Stimulated activated CD4-positive, alpha-beta T cell treated with anti-CD3 and anti-CD28 coated beads, Interleukin-12 subunit alpha, Interleukin-12 subunit beta, amount 100 ng/mL, for 4 hours (primary cell): Measurements from ENCODE around the gene STAT6.

ENCODE experiments used
- DNase-seq: peaks from one replicate; pipeline ENCODE4 v3.0.0-alpha.2; 2020

The STAT6 gene

DNA sequence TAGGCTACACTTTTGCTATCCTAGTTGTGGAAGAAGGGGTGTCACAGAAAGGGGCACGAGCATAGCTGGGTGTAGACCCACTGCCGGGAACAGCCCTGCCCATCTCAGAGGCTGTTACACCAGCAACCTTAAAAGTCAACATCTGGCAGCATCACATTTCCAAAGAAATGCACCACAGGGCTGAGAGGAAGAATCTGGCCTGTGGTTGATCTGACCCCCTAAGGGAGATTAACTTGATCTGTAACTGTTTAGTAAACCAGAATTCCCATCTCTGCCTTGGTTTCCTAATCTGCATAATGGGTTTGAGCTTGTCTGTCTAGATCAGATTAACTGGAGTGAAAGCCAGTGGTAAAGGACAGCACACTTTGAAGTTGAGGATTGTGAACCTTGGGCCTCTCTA lies 34.9 kb upstream of the STAT6 start:
- no peak for DNase-seq

DNA sequence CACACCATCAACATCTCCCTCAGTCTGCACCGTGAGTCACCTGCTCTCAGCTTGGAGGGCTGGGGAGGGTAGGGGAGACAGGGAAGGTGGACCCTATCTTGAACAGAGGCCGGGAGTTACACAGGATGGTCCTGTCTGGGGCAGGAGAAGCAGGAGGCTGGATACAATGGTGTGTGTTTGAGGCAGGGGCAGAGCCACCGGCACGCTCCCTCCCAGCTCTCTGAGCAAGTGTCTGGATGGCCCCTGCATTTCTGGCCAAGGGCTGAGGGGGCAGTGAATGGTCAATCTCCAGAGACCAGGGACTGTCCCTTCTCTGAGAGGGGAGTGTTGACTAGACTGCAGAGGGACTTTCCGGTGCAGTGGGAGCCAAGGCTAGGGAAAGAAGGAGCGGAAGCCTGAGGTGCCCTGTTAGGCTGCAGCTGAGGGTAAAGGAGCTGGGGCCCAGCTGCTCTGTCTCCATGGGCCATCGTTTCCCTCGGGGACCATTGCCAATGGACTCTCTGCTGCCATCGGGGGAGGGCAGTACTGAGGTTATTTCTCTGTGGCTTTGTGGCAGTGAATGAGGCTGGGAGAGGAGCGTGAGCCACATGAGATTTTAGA lies 34.4 kb upstream of the STAT6 start:
- DNase-seq = no peak

DNA sequence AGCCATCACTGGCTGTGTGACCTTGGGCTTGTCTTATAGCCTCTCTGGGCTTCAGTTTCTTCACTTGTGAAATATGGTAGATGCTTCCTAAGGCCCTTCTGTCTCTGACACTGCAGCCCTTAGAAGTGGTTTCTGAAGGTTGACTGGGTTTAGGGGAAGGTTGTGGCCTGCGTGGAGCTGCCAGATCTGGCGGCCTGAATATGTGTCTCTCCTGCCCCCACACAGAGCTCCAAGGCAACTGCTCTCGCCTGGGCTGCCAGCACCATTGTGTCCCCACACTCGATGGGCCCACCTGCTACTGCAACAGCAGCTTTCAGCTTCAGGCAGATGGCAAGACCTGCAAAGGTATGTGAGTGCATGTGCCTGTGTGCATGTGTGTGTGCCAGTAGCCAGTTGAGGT lies 32.3 kb upstream of the STAT6 start:
- DNase-seq = no peak

DNA sequence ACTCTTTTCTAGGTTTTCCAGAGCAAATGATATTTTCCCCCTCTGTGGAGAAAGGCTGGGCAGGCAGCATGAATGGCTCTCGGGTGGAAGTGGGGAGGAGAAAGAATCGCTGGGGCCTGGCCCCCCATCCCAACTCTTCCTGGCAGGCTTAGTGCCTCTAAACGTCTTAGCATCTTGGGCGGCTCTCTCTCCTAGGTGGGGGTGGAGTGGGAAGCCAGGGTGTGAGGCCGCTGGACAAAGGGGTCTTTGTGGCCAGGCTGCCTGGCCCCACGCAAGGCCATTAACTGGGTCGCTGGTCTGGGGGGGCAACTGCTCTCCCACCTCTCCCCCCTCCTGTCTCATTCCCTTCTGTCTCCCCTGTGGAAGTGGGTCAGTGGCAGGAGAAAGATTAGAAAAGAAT lies 31.6 kb upstream of the STAT6 start:
- no peak for DNase-seq

DNA sequence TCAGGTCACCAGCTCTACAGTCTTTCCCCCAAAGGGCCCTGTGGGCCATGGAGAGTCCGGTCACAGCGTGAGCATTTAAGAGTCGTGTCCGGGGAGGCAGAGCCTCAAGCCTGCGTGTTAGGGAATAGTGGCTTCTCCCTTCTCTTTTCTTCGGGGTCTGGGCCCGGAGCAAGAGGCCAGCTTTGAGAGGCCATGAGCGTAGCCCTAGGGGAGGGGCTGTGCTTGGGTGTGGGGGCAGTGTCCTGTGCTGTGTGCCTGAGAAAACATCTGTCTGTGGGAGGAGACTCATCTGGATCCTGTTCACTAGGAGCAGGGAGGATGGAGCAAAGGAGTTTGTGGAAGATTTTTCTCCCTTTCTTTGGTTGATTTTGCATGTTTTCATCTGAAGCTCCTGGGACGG lies 31.0 kb upstream of the STAT6 start:
- DNase-seq = no peak

DNA sequence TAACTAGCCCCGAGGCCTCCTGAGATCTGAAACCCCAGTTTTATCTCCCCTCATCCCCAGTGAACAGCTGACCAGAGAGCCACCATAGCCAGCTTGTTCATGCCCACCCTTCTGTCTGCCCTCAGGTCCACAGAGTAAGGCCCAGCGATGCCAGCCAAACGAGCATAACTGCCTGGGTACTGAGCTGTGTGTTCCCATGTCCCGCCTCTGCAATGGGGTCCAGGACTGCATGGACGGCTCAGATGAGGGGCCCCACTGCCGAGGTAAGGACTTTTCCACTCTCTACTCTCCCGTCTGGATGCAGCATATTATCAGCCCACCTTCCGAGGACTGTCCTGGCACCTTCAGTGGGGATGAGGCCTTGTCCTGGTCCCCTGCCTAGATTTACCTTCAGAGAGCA lies 30.1 kb upstream of the STAT6 start:
- DNase-seq = no peak

DNA sequence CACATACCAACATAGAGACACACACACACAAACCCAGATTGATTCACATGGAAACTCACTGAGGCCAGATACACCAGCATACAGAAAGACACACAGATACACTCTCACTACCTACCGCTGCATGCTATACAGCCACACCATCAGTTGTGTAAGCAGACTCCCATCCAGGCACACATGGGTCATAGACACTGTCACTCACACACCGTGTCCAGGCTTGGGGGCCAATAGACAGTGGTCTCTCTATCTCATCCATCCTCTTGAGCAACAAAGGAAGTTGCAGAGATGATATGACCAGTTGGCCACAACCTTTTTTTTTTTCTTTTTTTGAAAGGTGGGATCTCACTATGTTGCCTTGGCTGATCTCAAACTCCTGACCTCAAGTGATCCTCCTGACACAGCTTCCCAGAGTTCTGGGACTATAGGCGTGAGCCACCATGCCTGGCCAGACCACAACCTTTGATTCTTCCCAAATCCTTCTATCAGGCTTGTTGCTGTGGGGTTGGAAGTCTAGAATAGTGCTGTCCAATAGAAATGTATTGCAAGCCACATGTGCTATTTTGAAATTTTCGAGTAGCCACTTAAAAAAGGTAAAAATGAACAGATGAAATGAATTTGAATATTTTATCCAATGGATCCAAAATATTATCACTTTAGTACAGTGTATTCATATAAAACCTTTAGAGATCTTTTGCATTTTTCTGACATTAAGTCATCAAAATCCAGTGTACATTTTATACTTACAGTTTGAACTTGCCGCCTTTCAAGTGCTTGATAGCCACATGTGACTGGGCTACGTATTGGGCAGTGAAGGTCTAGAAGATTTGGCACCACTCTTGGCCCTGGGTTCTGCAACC lies 28.9 kb upstream of the STAT6 start:
- no peak for DNase-seq

DNA sequence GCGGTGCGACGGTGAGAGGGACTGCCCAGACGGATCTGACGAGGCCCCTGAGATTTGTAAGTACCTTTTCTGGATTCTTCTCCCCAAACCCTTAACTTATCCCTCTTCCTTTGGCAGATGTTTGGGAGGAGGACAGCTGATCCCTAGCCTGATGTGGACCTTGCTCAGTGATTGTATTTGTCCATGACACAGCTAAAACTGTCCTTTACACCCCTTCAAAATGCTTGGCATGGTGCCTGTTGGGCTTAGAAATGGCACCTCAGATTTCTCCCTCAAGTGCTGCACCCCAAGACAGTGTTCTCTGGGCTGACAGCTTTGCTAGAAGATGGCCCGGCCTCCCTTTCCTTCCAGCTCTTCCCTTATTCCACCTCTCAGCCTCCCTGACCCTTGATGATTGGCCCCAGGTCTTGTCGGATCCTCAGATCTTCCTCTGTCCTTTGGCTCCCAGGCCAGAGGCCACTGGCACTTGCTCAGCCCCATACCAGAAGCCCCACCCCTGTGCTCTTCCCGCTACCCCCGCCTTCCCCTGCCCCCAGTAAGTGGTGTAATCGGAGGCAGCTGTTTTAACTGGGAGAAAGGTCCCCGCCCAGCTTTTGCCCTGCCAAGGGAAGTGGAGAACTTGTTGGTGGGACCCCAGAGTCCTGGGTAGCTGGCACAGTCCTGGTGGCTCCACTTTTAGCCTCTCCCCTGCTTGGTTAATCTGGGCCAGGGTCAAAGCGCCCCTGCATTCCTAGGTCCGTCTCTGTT lies 27.5 kb upstream of the STAT6 start:
- DNase-seq = no peak

DNA sequence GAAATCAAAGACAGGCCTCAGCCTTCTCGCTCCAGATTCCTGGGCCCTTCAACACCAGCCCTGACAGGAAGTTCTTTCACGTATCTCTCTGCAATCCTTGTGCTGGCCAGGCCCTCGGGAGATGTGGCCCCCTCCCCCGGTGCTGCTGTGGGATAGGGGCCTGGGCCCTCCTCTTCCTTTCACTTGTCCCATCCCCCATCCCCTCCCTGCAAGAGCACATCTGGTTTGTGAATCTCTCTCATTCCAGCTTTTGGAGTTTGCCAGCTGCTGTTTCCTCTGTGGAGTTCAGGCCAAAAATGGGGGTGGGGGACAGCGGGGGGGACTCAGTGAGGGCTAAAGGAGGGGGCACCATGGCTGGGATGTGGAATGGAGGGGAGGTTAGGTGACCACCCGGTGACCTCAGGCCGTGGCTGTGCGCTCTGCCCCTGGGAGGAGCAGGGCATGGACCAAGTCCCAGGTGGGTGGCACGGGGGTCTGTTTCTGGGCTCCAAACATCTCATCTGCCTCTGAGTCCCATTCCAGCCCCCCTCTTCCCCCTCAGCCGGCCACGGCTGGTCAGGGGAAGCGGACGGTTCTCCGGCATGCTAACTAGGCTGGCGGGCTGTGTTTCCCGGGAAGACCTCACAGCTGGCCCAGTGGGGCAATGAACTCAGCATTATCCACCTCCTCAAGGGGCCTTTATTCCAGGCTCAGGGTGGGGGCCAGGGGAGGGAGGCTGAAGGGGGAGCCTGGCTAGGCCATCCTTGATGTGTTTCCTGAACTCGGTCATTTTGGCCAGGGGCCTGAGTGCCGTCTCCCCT lies 24.6 kb upstream of the STAT6 start:
- DNase-seq = no peak

DNA sequence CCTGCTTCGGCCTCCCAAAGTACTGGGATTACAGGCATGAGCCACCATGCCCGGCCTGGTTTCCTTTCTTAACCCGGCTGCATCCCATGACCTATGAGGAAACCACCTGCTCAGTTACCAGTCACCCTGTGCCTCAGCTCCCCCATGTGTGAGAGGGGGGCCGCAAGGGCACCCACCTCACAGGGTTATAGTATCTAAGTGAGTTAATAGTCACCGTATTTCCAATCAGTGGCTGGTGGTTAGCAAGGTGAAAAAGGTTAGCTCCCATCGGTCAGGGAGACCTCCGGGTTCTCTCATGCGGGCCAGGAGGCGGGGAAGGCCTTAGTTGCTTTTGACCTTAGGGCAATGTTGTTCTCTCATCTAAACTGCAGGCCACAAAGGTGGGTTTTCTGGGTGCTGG lies 23.8 kb upstream of the STAT6 start:
- no peak for DNase-seq

DNA sequence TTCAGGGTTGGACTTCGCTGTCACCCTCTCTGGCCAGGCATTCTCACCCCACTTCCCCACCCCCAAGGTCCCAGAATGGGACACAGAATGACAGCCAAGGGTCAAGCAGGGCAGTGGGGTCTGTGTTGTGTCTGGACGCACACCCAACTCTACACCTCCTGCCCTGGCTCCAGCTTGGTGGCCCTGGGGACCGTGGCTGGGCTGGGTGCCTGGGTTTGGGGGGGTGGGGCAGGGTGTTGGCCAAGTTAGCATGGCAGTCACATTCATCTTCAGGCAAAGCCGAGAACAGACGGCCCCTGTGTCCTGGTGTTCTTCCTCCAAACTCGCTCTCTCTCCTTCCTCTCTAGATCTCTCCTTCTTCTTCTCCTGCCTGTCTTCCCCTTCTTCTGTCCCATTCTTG lies 22.8 kb upstream of the STAT6 start:
- DNase-seq = no peak

DNA sequence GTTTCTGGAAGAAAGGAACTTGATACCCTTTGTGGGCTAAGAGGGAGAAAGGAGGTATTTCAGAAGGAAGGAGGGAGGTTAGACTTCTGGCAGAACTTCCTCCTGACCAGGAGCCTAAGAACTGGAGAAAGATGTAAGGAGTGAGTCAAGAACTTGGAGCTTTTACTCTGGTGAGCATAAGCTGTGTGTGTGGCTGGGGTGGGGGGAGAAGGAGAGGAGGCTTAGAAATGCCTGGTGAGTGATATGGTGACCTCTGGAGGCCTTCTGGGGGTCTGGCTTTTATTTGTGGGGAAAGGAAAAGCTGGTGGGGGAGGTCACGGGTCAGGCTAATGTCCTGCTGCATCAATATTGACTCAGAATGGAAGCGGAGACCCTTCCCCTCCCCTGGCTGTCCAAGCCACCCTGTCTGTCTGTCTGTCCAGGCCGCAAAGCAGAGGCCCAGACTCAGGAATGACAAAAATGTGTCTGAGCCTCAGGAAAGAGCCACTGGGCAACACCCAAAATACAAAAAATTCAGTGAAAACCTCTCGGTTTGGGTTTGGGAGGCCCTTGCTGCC lies 21.9 kb upstream of the STAT6 start:
- DNase-seq = no peak

DNA sequence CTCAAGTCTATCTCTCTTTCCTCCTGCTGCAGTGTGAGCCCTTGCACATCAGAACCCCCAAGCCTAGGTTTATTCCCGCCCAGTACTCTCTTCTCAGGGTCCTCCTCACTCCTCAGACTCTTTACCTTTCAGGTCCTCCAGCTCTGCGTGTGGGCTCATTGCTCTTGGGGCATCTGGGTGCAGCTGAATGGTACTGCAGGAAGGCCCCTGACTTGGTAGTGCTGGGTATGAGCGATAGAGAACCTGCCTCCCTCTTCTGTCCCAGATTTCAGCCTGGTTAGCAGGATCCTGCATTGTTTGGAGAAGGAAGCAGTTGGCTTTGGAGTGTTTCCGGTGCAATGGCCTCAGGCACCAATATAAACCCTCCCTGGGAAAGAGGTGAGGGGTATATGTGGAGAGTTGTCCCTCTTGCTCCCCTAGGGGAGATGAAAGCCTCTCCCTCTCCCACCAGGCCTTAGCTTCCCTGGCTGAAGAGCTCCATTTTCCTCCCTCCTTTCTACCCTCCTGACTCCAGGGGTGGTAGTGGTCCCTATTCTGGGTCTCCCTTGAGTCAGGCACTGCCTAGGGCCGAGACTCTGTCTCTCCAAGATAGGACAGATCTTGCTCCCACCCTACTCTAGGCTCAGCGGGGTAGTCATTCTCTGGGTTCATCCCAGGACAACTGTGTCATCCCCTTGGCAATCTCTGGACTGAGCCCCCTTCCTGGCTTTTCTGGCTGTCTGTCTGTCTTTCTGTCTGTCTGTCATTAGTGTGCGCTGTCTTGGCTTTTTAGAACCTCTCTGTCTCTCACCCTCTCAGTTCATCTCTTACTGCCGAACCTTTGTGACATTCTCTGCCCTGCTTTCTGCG lies 21.0 kb upstream of the STAT6 start:
- no peak for DNase-seq

DNA sequence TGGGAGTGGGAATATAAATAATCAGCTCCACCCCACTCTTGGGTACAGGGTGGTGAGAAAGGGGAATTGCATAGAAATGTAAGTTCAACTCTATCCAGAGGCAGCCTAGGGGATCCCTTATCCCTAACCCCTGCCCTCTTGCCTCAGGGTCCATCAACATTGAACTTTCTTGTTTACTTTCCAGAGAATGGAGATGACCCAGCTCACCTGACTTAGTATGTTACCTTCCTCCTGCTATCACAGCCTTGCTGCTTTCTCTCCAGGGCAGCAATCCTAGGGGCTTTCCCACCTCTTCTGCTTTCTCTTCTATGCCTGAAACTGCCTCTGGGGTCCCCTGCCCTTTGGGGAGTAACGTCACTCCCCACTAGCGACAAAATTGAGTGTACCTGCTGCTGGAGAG lies 19.8 kb upstream of the STAT6 start:
- no peak for DNase-seq

DNA sequence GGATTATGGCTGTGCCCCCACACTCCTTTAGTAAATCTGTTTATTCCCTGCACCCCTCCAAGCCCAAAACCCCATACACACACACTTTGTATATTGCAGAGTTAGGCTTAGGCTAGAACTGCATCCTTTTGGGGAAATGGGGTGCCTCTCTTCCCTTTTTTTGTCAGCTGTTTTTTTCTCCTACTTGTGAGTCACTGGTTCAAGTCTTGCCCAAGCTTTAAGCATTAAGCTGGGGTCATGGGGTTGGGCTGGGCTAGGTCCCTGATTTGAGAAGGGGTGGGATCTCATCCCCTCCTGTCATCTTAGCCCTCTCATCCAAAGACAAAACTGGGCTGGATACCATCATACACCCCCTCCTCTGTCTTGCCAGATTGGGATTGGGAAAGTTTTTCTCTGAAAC lies 18.7 kb upstream of the STAT6 start:
- no peak for DNase-seq

DNA sequence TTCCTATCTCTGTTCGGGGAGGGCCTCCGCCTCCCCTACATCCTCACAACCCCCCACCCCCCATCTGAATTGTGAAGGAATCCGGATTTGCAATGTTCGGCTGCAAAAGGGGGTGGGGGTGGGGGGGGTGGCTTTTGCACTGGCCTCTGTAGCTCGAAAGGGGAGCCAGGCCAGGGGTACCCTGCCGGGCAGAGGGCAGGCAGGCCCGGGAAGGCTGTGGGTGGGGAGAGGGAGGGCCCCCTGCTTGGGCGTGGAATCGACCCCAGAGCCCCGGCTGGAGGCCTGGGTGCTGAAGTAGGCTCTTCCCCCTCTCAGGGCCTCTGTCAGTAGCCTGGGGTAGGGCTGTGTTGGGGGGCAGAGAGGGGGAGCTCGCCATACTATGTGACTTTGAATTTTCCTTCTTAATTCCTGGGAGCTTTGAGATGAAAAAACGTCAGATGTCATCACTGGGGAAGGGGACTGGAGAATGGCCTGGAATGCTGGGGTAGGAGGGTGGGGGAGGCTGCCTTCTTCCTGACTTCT lies 18.2 kb upstream of the STAT6 start:
- no peak for DNase-seq

DNA sequence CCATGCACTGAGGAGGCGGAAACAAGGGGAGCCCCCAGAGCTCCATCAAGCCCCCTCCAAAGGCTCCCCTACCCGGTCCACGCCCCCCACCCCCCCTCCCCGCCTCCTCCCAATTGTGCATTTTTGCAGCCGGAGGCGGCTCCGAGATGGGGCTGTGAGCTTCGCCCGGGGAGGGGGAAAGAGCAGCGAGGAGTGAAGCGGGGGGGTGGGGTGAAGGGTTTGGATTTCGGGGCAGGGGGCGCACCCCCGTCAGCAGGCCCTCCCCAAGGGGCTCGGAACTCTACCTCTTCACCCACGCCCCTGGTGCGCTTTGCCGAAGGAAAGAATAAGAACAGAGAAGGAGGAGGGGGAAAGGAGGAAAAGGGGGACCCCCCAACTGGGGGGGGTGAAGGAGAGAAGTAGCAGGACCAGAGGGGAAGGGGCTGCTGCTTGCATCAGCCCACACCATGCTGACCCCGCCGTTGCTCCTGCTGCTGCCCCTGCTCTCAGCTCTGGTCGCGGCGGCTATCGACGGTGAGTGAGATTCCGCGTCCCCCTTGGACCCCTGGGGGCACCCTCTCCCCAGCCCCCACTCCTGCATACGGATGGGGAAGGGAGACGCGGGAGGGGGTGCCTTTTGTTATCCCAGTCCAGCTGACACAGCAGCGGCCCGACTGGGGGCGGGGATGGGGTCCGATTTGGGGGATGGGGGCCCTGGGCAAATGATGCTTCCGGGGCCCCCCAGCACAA lies 17.5 kb upstream of the STAT6 start:
- no peak for DNase-seq

DNA sequence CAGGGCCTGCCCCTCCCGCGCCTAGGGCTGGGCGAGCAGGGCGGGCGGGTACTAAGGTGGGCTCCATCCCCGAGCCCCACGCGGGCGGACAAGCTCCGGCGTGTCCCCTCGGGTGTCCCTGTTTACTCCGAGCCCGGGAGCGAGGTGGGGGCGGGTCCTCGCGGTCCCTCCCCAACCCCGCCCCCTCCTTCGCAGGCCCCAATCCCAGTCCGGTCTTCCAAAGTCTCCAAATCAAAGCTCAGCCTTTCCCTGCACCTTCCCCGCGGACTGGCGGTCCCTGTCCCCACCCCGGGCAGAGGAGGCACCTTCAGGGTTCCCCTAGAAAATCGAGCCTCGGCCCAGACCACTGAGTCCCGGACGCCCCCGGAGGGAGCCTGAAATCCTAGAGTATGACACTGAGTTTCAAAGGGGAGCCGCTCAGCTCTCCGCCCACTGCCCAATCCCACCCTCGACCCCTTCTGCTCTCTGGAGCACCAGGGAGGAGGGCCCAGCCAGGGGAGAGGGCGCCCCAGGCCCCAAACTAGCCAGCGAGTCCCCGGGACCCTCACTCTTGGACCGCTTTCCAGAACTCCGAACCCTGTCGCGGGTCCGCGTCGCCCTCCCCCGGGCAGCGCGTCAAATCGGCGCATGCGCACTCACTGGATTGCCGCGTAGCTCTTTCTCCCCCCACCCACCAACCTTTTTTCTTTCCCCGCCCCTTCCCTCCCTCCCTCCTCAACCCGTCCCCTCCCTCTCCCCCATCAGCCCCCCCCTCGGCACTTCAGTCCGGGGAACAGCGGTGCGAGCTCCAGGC lies 16.8 kb upstream of the STAT6 start, which contains the start of gene LRP1:
Gene LRP1 (plus strand): TSS at position 758 of the 793 bp plus-strand sequence. CDS start 482 bp downstream, outside the sequence.
- peak; percentile 72 for DNase-seq

DNA sequence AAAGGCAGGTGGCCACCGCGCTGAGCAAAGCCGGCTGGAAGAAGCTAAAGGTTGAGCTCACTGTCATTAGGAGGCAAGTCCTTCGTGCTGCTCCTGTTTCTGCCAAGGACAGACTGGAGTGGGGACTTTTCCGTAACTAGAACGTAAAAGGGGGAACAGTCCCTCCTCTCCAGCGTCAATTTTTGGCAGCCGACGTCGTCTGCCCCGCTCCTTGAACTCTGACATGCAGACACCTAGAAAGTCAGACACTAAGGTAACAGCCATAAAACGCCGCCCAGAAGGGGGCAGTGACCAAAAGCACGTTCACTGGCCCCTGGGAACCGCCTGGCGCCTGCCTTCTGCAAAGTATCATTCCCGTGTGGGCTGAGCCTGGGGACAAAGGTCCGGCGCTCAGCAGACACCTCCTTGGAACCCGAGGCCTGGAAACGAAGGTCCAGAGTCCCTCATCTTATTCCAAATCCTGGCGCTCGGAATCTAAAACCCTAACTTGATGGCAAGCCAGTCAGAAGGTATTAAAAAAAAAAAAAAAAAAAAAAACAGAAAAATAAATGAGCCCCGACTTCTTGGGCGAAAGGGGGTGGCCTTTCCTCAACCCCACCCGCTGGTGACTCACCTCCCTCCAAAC lies 16.1 kb upstream of the STAT6 start:
- peak; percentile 18 for DNase-seq
